DMS153 treated with DMSO at 0.1 percent for 48 hours (cell line): ENCODE data around the gene NIPAL1.
"Not testable (repeated sequence)": the region's sequence is repeated elsewhere in the genome, so short reads cannot be mapped to it uniquely, and the experiment has no call there.

Source experiments
- DNase-seq: peaks from one replicate; lab custom pipeline; 2025; ENCODE audit not compliant: unreplicated experiment; lab: John Stamatoyannopoulos, UW

The NIPAL1 gene

GRCh38 chr4:48016141-48017107, at the start of gene NIPAL1, which contains the start of gene CNGA1:
Gene NIPAL1 (plus strand): TSS chr4:48016772. CDS start chr4:48016840, 68 bp downstream.
Gene CNGA1 (minus strand): TSS chr4:48016681. CDS start chr4:47952689, 63,992 bp downstream.
- no peak for DNase-seq

- no peak for DNase-seq
These were observed 47.7 kb upstream of the NIPAL1 start for GRCh38 chr4:47968847-47969246.

- no peak for DNase-seq
These were observed 44.4 kb upstream of the NIPAL1 start for GRCh38 chr4:47972181-47972580.

- DNase-seq = no peak
These were observed 43.9 kb upstream of the NIPAL1 start for GRCh38 chr4:47972721-47973120.

GRCh38 chr4:47974566-47974965, 42.0 kb upstream of the NIPAL1 start:
- no peak for DNase-seq

- no peak for DNase-seq
These were observed 26.4 kb upstream of the NIPAL1 start for GRCh38 chr4:47990145-47990544.

GRCh38 chr4:47992475-47992874, 24.1 kb upstream of the NIPAL1 start:
- not testable (repeated sequence) for DNase-seq

- DNase-seq = no peak
These were observed 20.6 kb upstream of the NIPAL1 start for GRCh38 chr4:47996021-47996420.

- no peak for DNase-seq
These were observed 14.3 kb upstream of the NIPAL1 start for GRCh38 chr4:48002267-48002666.

GRCh38 chr4:48003568-48003967, 13.0 kb upstream of the NIPAL1 start:
- not testable (repeated sequence) for DNase-seq

- no peak for DNase-seq
These were observed 10.8 kb upstream of the NIPAL1 start for GRCh38 chr4:48005781-48006180.

GRCh38 chr4:48008021-48008596, 8.5 kb upstream of the NIPAL1 start:
- no peak for DNase-seq

GRCh38 chr4:48010906-48011305, 5.7 kb upstream of the NIPAL1 start:
- not testable (repeated sequence) for DNase-seq

GRCh38 chr4:48011722-48012121, 4.8 kb upstream of the NIPAL1 start:
- no peak for DNase-seq

- no peak for DNase-seq
These were observed 3.7 kb upstream of the NIPAL1 start for GRCh38 chr4:48012824-48013223.

- DNase-seq = no peak
These were observed 1.4 kb upstream of the NIPAL1 start for GRCh38 chr4:48015216-48015615.

GRCh38 chr4:48015678-48016077, 894 bp upstream of the NIPAL1 start:
- no peak for DNase-seq

GRCh38 chr4:48017108-48017571, 568 bp downstream of the NIPAL1 start:
- no peak for DNase-seq

- DNase-seq = no peak
These were observed 1.5 kb downstream of the NIPAL1 start for GRCh38 chr4:48018112-48018511.

GRCh38 chr4:48021100-48021499, 4.5 kb downstream of the NIPAL1 start:
- no peak for DNase-seq

GRCh38 chr4:48022192-48022799, 5.7 kb downstream of the NIPAL1 start:
- DNase-seq = no peak

GRCh38 chr4:48024522-48024921, 8.0 kb downstream of the NIPAL1 start:
- no peak for DNase-seq
